Rectal smooth muscle tissue (tissue), 1 donor: ENCODE results near the gene FOXD1.

Experiments
- H3K27ac ChIP-seq: one replicate; pipeline ENCODE4 v1.7.0; 2013; ENCODE audit warnings: low read depth, low read length, inconsistent platforms
- H3K27me3 ChIP-seq: one replicate; pipeline ENCODE4 v1.7.0; 2013; ENCODE audit warnings: low read length; ENCODE audit not compliant: control insufficient read depth, insufficient read depth
- H3K36me3 ChIP-seq: one replicate; pipeline ENCODE4 v1.7.0; 2013; ENCODE audit warnings: low read length; ENCODE audit not compliant: control insufficient read depth, insufficient read depth
- H3K4me1 ChIP-seq: one replicate; pipeline ENCODE4 v1.7.0; 2013; ENCODE audit warnings: low read length; ENCODE audit not compliant: control insufficient read depth, insufficient read depth
- H3K4me3 ChIP-seq: one replicate; pipeline ENCODE4 v1.7.0; 2013; ENCODE audit warnings: low read length
- H3K9ac ChIP-seq: one replicate; pipeline ENCODE4 v1.7.0; 2013; ENCODE audit warnings: low read length

Gene FOXD1

DNA sequence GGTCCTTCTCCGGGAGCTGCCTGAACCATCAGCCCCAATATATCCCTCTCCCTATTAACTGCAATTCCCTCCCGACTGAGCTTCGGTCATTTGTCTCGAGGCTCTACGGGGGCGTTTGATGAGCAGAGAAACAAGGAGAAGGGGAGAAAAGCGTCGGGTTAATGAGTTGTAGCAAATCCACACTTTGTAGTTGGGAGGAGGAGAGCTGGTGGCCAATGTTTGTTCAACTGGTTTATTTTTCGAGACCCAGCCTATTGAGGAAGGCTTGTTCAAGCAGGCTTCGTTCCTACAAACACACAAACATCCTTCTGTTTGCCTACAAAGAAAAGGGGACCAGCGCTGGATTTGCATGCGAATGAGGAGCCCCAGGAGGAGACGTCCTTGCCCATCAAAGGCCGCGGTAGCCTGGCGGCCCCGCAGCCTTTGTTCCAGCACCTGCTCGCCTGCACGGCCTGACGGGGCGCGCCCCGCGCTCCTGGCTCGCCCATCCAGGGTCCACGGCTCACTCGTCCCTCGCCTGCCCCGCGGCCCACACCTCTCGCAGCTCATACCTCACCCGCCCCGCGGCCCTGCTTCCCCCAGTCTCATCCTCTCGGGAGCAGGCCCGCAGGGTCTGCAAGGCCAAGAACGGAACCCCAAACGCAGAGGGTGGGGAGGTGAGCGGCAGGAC is 4.6 kb downstream of the FOXD1 start:
- H3K27me3 ChIP-seq: peaks cover 47% of the 10 kb centered on the region
- H3K9ac ChIP-seq: no peak overlapping the region
- H3K4me1 ChIP-seq: peaks cover 3% of the 10 kb centered on the region
- H3K36me3 ChIP-seq: no peaks in the 10 kb centered on the region
- H3K27ac ChIP-seq: no peak overlapping the region
- no peak overlapping the region for H3K4me3 ChIP-seq

DNA sequence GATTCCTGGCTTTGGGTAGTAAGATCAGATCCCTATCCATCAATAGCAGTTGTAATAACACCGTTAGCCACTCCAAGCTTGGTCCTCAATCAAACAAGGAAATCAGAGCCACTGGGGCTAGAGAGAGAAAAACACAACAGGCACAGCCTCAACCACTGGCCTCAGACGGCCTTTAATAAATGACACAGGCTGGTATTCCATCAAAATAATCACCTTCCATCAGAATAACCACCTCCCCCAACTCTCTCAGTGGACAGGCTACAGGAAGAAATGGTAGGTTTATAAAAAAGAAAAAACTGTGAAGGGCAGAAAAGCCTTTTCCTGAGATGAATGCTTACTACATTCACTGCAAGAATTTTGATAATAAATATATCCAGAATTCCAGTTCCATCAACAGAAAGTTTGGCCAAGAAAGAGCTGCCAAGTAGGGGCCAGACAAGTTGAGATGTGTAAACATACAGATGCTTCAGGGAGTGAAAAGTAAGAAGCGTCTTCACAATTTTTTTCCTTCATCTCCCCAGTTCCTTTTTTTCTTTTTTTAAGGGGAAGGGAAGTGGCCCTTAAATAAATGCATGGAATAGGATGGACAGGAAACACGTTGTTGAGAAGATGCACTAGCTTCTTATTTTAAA is 5.5 kb downstream of the FOXD1 start:
- Histone ChIP-seq H3K4me3 (no peak overlapping the region), H3K27ac (no peak overlapping the region), H3K4me1 (no peaks in the 10 kb centered on the region), H3K36me3 (no peaks in the 10 kb centered on the region), H3K27me3 (peaks cover 48% of the 10 kb centered on the region), H3K9ac (no peak overlapping the region)

DNA sequence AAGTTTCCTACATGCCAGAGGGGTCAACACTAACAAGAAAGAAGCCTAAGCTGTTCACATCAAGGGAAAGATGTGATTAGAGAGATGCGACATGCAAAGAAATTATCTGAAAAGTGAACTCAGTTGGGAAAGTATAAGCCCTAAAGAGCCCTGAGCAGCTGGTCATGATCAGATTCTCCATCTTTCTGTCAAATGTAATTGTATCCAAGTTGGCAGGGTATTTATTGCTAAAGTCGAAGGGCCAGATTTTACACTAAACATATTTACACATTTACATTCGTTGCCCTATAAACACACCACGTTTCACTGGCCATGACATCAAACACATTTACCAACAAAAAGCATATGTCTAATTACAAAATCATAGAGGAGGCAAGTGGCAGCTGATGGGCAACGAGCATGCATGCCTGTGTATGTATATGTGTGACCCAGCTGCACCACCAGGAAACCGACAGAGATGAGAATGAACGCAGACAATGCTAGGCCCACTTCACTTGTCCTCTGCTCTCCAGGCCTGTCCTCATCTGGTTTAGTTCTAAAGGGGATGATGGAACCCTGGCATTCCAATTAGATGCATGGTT is 6.3 kb downstream of the FOXD1 start:
- no peaks in the 10 kb centered on the region for H3K36me3 ChIP-seq
- no peak overlapping the region for H3K27ac ChIP-seq
- no peak overlapping the region for H3K4me3 ChIP-seq
- H3K9ac ChIP-seq: no peak overlapping the region
- peaks cover 56% of the 10 kb centered on the region for H3K27me3 ChIP-seq
- no peaks in the 10 kb centered on the region for H3K4me1 ChIP-seq

DNA sequence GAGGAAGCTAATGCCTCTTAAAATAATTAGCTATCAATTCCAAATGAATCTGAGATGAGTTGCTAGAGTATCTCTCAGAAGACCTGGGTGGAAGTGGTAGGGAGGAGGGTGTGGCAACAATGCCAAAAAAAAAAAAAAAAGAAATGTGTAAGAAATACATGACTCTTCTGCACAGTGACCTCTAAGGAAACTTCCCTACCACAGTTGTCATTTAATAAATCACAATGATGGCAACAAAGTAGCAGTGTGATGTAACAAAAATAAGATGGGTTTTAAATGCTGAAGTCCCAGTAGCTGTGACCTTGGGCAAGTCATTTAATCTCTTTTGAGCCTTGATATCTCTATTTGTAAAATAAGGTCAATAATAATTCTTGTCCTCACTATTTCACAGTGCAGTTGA is 7.2 kb downstream of the FOXD1 start:
- no peaks in the 10 kb centered on the region for H3K36me3 ChIP-seq
- H3K27ac ChIP-seq: no peak overlapping the region
- no peak overlapping the region for H3K4me3 ChIP-seq
- H3K27me3 ChIP-seq: peaks cover 55% of the 10 kb centered on the region
- H3K9ac ChIP-seq: no peak overlapping the region
- H3K4me1 ChIP-seq: no peaks in the 10 kb centered on the region

DNA sequence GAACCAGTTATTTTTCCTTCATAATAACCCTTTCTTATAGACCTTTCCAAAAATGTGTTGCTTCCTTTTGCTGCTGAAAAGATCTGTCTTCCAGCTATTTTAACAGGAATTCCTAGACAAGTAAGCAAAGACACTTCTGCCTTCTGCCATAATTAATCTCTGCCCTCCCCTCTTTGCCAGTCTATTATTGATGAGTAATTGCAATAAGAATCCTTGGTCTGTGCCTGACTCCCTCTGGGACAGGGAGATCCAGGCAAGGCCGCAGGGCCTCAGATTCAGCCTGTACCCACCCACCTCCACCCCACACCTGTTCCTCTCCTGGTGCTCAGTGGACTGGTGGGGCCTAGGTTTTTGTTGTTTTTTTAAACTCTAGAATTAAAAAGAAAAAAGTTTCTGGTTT is 8.3 kb downstream of the FOXD1 start:
- Histone ChIP-seq H3K9ac (no peak overlapping the region), H3K27me3 (peaks cover 63% of the 10 kb centered on the region), H3K36me3 (no peaks in the 10 kb centered on the region), H3K27ac (no peak overlapping the region), H3K4me3 (no peak overlapping the region), H3K4me1 (no peaks in the 10 kb centered on the region)

DNA sequence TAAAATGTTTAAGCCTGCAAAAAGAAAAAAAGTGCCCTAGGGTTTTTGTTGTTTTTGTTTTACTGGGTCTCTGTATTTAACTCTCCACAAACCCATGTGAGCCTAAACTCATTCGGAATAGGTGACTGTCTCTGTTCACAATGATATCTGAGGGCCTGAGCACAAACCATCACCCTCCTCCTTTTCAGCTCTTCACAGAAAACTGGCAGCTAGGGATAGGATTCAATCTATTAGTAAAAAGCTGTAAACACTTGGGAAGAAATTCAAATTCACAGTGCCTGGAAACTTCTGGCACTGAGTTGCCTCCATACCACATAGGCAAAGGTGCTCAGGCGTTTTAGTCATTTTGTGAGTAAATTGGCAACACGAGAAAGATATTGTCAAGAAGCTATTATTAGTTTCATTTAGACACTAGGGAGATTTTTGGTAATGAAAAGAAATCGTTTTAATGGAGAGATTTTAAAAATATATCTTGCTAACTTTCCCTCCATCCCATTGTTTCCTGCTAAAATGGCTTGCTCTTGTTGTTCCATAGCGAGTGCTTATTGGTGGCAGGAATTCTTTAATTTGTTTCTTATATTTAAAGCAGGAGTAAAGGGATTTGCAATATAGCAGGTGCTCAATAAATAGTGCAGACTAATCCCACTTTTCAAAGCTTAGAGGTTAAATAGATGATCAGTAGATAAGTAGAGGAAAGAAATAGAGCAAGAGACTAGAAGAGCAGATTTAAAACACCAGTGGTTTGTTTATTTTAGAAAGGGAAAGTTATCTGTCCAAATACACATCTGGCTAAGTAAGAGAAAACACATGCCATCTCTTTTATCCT is 9.7 kb downstream of the FOXD1 start:
- peaks cover 51% of the 10 kb centered on the region for H3K27me3 ChIP-seq
- no peaks in the 10 kb centered on the region for H3K4me1 ChIP-seq
- no peaks in the 10 kb centered on the region for H3K36me3 ChIP-seq
- no peak overlapping the region for H3K9ac ChIP-seq
- H3K4me3 ChIP-seq: no peak overlapping the region
- no peak overlapping the region for H3K27ac ChIP-seq

DNA sequence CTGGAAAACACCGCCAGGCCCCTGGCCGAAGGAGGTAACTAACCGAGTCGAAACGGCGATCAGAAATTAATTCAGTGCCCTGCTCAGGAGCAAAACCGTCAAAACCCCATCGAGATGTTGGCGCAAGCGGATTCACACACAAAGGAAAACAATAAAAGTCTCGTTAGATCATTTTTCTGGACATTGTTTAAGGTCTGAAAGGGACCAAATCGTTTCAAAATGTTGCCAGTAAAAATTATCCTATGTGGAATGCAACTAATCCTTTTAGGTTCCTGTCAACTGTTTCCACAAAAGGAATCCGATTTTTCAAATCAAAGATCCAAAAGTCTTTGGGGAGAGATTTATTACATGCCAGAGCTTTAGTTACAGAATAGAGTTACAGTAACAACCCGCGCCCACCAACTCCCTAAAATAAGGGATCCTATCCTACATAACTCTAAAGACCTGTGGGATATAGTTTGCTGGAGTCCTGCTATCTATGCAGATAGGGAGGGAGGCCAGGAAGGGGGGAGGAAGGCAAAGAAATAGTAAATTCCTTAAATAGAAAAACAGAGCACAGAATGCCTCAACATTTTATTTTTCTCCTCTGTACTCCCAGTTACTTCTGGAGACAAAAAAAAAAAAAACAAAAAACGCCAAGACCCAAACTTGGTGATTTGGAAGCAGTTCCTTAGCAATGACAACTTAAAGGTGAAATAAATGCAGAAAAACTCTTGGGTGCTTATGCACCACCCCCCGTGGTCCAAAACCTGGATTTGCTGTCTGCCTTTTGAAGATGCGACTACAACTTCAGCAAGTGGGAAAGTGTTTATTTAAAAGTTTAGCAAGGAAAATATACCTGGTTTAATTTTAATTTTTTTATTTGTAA is 10.6 kb downstream of the FOXD1 start:
- H3K36me3 ChIP-seq: no peaks in the 10 kb centered on the region
- H3K4me1 ChIP-seq: no peaks in the 10 kb centered on the region
- no peak overlapping the region for H3K9ac ChIP-seq
- H3K27ac ChIP-seq: no peak overlapping the region
- peaks cover 49% of the 10 kb centered on the region for H3K27me3 ChIP-seq
- no peak overlapping the region for H3K4me3 ChIP-seq

DNA sequence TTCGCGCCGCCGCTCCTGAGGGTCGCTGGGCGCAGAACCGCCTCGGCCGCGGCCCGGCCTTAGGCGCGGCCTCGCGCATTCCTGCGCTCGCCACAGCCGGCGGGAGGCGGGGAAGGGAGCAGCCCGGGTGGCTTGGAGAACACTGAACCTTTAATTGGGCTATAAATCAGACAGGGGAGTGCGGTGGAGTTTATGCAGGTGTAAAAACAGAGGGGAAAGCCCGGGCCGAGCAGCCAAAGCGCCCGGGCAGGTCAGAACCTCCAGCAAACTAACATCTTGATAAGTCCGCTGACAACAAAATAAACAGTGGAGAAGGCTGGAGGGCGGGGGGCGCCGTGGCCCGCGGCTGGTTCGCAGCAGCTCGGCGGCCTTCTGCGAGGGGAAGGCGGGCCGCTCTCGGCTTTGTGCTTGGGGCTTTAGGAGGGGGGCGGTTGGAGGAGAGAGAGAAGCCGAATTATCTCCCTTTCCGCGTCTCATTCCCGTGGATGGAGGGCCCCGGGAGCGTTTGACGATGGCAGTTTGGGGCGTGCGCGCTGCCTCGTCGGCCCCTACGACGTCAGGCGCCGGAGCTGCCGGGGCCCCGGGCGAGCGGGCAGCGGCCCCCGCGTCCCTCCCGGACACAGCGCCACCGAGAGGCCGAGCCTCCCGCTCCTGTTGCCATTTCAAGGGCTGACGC is 11.3 kb downstream of the FOXD1 start:
- Histone ChIP-seq H3K27me3 (peaks cover 48% of the 10 kb centered on the region), H3K36me3 (no peaks in the 10 kb centered on the region), H3K4me1 (no peaks in the 10 kb centered on the region), H3K4me3 (peak overlapping the region; percentile 20), H3K9ac (no peak overlapping the region), H3K27ac (no peak overlapping the region)

DNA sequence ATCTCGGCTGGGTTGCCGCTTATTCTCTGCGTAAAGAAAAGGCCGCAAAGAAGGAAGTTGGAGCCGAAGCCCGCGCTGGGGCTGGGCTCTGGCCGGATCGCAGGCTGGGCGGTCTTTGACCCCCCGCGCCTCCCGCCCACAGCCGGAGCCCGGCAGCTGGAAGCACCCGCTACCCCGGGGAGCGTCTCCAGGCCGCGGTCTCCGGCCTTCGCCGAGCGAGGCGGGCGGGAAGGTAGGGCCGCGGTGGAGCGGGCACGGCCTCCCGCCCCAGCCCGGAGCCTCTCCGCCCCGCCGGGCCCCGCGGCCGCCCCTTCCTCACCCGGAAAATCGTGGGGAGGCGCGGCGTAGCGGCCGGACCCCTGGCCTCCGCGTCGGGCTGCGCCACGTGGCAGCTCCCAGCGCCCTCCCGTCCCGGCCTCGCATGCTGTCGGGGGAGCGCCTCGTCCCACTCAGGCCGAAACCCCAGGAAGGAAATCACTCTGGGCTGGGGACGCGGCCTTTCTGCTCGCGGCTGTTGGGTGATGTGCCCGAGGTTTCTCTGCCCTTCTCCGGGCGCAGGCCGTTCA is 12.0 kb downstream of the FOXD1 start:
- Histone ChIP-seq H3K27ac (no peak overlapping the region), H3K4me3 (no peak overlapping the region), H3K4me1 (no peaks in the 10 kb centered on the region), H3K9ac (no peak overlapping the region), H3K27me3 (peaks cover 42% of the 10 kb centered on the region), H3K36me3 (no peaks in the 10 kb centered on the region)

DNA sequence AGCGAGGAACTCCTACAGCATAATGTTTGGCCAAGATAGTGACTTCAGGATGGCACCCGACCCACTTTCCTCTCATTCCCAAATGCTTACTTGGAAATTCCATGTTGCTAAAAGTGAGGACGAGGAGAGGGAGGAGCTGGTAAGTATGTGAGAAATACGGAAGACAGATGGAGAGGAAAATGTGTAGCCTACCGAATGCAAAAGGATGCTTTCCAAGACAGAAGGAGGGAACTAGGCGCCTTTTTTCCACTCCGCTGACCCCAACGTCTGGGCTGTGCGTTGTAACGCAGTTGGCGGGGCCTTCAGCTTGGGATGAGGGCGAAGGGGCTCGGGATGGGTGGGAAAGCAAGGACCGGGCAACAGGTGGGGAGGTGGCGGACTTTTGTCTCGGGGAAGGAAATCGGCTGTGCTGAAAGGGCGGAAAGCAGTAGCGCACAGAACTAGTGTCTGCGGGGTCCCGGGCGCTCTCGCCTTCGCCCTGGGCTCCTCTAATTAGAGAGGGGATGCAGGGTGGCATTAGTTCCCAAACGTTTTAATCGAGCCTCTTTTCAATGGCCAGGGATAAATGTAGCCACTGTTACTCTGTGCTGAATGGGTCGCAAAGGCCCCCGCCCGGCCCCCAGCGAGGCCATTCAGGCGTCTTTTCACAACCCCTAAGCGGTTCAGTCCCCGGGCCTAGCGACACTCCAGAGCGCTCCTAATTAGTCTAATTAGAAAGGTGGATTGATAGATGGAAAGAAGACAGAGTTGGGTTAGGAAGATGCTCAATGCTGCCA is 12.6 kb downstream of the FOXD1 start:
- Histone ChIP-seq H3K27ac (no peak overlapping the region), H3K27me3 (peaks cover 42% of the 10 kb centered on the region), H3K9ac (no peak overlapping the region), H3K4me1 (no peaks in the 10 kb centered on the region), H3K4me3 (no peak overlapping the region), H3K36me3 (no peaks in the 10 kb centered on the region)

DNA sequence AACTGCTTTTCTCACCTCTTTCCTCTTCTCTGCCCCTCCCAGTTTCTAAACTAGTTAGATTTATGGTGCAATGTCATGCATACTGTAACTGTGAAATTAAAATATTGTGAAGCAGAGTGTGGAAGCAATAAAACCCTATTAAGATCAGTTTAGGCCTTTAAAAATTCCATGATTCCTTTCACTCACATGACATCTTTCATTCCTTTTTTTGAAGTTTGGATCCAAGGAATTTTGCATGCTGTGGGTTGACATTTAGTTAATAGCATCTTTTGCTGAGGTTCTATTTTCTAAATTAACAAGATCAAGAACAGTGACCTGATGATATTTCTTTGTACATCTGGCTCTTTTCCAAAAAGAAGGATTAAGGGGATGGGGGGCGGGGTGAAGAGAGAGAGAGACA is 13.7 kb downstream of the FOXD1 start:
- no peaks in the 10 kb centered on the region for H3K36me3 ChIP-seq
- H3K9ac ChIP-seq: no peak overlapping the region
- H3K27me3 ChIP-seq: peaks cover 39% of the 10 kb centered on the region
- H3K4me3 ChIP-seq: no peak overlapping the region
- no peak overlapping the region for H3K27ac ChIP-seq
- no peaks in the 10 kb centered on the region for H3K4me1 ChIP-seq
